Transverse colon (tissue), 4 donors: ENCODE results near the gene CTU1. TPM values are rescaled to one million over a fixed set of nuclear protein-coding genes. Genes with fewer than 3 reads are reported as not detected.
A peak's percentile ranks its signal among the peaks of the same experiment; 100 is the strongest.

Experiments used
- DNase-seq: peaks from one replicate; pipeline ENCODE4 v3.0.0-alpha.2; 2019
- H3K27ac ChIP-seq, 4 donors: fragments of 200-600 bp; sonication (generic); 2 replicates each; pipeline ENCODE4 v1.5.1; 2016 to 2018; ENCODE audit warnings: inconsistent platforms in 4 of 4
- H3K27me3 ChIP-seq: fragments of 200-600 bp; sonication (generic); 2 replicates; pipeline ENCODE4 v1.5.1; 2017; ENCODE audit warnings: inconsistent platforms
- H3K36me3 ChIP-seq, 4 donors: fragments of 200-600 bp; sonication (generic); 2 replicates each; pipeline ENCODE4 v1.5.1; 2017 to 2019; ENCODE audit warnings: inconsistent platforms in 4 of 4
- H3K4me1 ChIP-seq, 4 donors: fragments of 200-600 bp; sonication (generic); 2 replicates each; pipeline ENCODE4 v1.5.1; 2017 to 2020; ENCODE audit warnings: inconsistent platforms in 4 of 4
- H3K4me3 ChIP-seq, 4 donors: fragments of 200-600 bp; sonication (generic); 1 replicate in 1 of 4; 2 replicates in 3 of 4; pipeline versions ENCODE4 v1.5.1 to v1.6.1; 2017 to 2019; ENCODE audit warnings: inconsistent platforms in 4 of 4
- H3K9me3 ChIP-seq, 2 donors: fragments of 200-600 bp; sonication (generic); 2 replicates each; pipeline ENCODE4 v1.5.1; 2017 to 2019; ENCODE audit warnings: inconsistent platforms in 2 of 2
- EP300 ChIP-seq: sonication (generic); formaldehyde crosslinking; IDR thresholded peaks from one replicate; pipeline ENCODE4 v1.6.1; 2017; ENCODE audit warnings: antibody characterized with exemption, low read depth
- POLR2A ChIP-seq: fragments of 450-650 bp; IDR thresholded peaks from one replicate; pipeline ENCODE4 v1.6.1; 2016; ENCODE audit warnings: antibody characterized with exemption, mild to moderate bottlenecking, moderate library complexity
- POLR2AphosphoS5 ChIP-seq, 3 donors: sonication (generic); formaldehyde crosslinking; IDR thresholded peaks; one replicate each; pipeline ENCODE4 v1.6.1; 2016; ENCODE audit warnings: antibody characterized with exemption in 3 of 3
- WGBS, 2 donors: methylation state at CpG; one replicate each; pipeline ENCODE4 v1.1.5; 2018; ENCODE audit warnings: low coverage in 1 of 2; 5-methylcytosine and 5-hydroxymethylcytosine counted together
- in situ Hi-C, 4 donors: fragments of 200-750 bp; cut with MboI; loops; one replicate each; pipeline versions ENCODE4 v1.15.0 to v1.15.1; 2017; ENCODE audit warnings: low sequenced_read_pairs in 3 of 4, low pct_ligation_motif_present in 1 of 4, low pct_unique_long_range_greater_than_20kb in 1 of 4
- intact Hi-C: fragments of 100-400 bp; cut with DNase I; formaldehyde crosslinking; loops from one replicate; pipeline ENCODE4 v1.15.1; 2023; ENCODE audit warnings: low total_unique reads
- total RNA-seq, 4 donors: library from RNA; depleted of rRNA; stranded (reverse); fragments of >200 nt; gene quantifications; one replicate each; pipeline ENCODE4 v1.1.0, GENCODE V29; 2016
- TF ChIP-seq, protein P1 (sequence below), 5 experiments: fragments of 200-600 bp in 3 of 5; fragments of 450-650 bp in 2 of 5; sonication (generic) in 3 of 5; IDR thresholded peaks; 1 replicate in 2 of 5; 2 replicates in 3 of 5; pipeline ENCODE4 v1.5.1; 2016 to 2017; ENCODE audit warnings: antibody characterized with exemption in 5 of 5, inconsistent platforms in 3 of 5, mild to moderate bottlenecking in 2 of 5, moderate library complexity in 1 of 5

Gene CTU1
- total RNA-seq, 4 donors from 2014 or later, result 3.4 to 35.4 (median 7.3) TPM

DNA sequence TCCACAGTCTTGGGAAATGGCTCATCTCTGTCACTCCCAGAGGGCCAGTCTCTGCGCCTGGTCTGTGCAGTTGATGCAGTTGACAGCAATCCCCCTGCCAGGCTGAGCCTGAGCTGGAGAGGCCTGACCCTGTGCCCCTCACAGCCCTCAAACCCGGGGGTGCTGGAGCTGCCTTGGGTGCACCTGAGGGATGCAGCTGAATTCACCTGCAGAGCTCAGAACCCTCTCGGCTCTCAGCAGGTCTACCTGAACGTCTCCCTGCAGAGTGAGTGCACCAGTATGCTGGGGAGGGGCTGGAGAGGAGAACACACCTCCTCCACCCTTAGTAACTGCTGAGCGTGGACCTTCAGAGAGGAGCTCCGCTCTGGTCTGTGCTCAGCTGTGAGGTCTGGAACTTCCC lies 18.8 kb upstream of the CTU1 start:
- H3K4me3 ChIP-seq, result peak overlapping the region in 1 of 4 donors; percentile 12
- TF ChIP-seq POLR2A (no peak), POLR2AphosphoS5 (IDR thresholded peaks at IDR 0.05) (no peak), EP300 (no peak)
- TF ChIP-seq, protein P1, sequence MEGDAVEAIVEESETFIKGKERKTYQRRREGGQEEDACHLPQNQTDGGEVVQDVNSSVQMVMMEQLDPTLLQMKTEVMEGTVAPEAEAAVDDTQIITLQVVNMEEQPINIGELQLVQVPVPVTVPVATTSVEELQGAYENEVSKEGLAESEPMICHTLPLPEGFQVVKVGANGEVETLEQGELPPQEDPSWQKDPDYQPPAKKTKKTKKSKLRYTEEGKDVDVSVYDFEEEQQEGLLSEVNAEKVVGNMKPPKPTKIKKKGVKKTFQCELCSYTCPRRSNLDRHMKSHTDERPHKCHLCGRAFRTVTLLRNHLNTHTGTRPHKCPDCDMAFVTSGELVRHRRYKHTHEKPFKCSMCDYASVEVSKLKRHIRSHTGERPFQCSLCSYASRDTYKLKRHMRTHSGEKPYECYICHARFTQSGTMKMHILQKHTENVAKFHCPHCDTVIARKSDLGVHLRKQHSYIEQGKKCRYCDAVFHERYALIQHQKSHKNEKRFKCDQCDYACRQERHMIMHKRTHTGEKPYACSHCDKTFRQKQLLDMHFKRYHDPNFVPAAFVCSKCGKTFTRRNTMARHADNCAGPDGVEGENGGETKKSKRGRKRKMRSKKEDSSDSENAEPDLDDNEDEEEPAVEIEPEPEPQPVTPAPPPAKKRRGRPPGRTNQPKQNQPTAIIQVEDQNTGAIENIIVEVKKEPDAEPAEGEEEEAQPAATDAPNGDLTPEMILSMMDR (IDR thresholded peaks at IDR 0.05), result no peak
- 73% methylated on average over 6 of the region's 6 CpGs; no CpG with 5 or more reads in 1 of the 2 donors for WGBS, 2 donors
- peaks cover 0 to 11% (median 5%) of the 10 kb centered on the region in 4 donors for H3K4me1 ChIP-seq
- no peaks in the 10 kb centered on the region for H3K36me3 ChIP-seq
- in situ Hi-C loops, result no loop called here
- peaks cover 5% of the 10 kb centered on the region for H3K27me3 ChIP-seq
- peak overlapping the region in 3 of 4 donors; percentile 10 to 41 (median 20) for H3K27ac ChIP-seq
- no peaks in the 10 kb centered on the region for H3K9me3 ChIP-seq
- intact Hi-C loops, result no loop called here
- DNase-seq, result no peak

DNA sequence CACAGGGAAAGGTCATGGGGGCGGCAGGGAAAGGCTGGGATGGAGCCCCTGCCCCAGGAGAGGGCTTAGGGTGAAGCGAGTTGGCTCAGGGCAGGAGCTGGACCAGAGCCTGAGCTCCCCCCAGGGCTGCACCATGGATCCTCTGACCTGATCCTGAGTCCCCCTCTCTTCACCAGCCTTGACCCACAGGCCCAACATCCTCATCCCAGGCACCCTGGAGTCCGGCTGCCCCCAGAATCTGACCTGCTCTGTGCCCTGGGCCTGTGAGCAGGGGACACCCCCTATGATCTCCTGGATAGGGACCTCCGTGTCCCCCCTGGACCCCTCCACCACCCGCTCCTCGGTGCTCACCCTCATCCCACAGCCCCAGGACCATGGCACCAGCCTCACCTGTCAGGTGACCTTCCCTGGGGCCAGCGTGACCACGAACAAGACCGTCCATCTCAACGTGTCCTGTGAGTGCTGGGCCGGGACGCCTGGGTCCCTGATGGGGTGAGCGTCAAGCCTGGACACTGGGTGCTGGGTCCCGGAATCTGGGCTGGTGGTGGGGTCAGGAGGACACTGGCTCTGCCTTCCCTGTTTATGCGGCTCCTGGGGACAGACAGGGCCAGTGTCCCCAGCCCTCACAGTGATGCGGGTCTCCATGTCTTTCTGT lies 17.3 kb upstream of the CTU1 start:
- Histone ChIP-seq H3K27me3 (peaks cover 5% of the 10 kb centered on the region), H3K9me3 (no peaks in the 10 kb centered on the region), H3K4me1 (peaks cover 0 to 11% (median 5%) of the 10 kb centered on the region in 4 donors), H3K36me3 (no peaks in the 10 kb centered on the region), H3K27ac (peak overlapping the region; percentile 39 to 53 (median 44)), H3K4me3 (peak overlapping the region in 1 of 4 donors; percentile 2)
- TF ChIP-seq EP300 (no peak), POLR2AphosphoS5 (IDR thresholded peaks at IDR 0.05) (no peak), POLR2A (no peak)
- TF ChIP-seq, protein P1 (IDR thresholded peaks at IDR 0.05), result no peak
- WGBS, 2 donors, result 33 to 93% methylated on average over 1 to 14 of the region's 16 CpGs
- intact Hi-C loops (no loop called here), in situ Hi-C loops (no loop called here)
- no peak for DNase-seq

DNA sequence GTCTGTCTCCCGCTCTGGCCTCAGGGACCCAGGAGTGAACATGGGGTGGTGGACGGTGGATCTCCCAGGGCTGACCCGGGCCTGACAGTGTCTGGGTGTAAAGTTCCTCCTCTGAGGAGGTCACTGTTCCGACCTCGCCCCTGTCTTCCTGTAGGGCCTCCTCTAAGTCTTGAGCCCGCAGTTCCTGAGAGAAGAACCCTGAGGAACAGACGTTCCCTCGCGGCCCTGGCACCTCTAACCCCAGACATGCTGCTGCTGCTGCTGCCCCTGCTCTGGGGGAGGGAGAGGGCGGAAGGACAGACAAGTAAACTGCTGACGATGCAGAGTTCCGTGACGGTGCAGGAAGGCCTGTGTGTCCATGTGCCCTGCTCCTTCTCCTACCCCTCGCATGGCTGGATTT lies 16.5 kb upstream of the CTU1 start, which contains the start of gene SIGLEC9:
SIGLEC9 (plus strand) TSS at position 178 of the 400 bp plus-strand sequence; CDS start at position 247, 69 bp downstream.
- TF ChIP-seq, protein P1 (IDR thresholded peaks at IDR 0.05), result no peak
- TF ChIP-seq POLR2AphosphoS5 (IDR thresholded peaks at IDR 0.05) (peak in 1 of 3 donors; percentile 36), POLR2A (peak; percentile 44)
- in situ Hi-C loops (no loop called here), intact Hi-C loops (no loop called here)
- WGBS, 2 donors, result 72% methylated on average over 14 of the region's 14 CpGs; no CpG with 5 or more reads in 1 of the 2 donors
- peaks cover 5% of the 10 kb centered on the region for H3K27me3 ChIP-seq
- peak within 1 kb of the TSS; percentile 39 to 53 (median 46) for H3K27ac ChIP-seq
- DNase-seq, result peak; percentile 35
- H3K4me1 ChIP-seq, result peaks cover 0 to 11% (median 5%) of the 10 kb centered on the region in 4 donors
- H3K9me3 ChIP-seq, result no peaks in the 10 kb centered on the region
- H3K4me3 ChIP-seq, result peak within 1 kb of the TSS in 1 of 4 donors; percentile 2
- no peaks in the 10 kb centered on the region for H3K36me3 ChIP-seq

DNA sequence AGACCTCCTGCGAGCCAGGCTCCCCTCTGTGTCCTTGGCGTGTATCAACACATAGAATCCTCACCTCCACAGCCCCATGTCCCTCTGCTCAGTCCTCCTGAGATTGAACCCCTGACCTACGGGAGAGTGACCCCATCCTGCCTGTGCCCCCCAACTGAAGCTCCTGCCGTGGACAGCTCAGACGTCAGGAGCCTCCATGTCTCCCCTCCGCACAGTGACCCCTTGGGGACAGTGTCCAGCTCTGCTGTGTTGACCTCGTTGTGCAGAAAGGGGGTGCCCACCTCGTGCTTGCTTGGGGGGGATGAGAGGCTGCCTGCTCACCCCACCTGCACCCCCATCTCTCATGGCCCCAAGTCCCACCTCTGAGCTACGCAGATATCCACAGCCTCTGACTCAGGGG lies 16.0 kb upstream of the CTU1 start:
- Histone ChIP-seq H3K36me3 (no peaks in the 10 kb centered on the region), H3K9me3 (no peaks in the 10 kb centered on the region), H3K27ac (peak overlapping the region; percentile 14 to 53 (median 46)), H3K4me1 (peaks cover 0 to 9% (median 5%) of the 10 kb centered on the region in 4 donors), H3K27me3 (peaks cover 5% of the 10 kb centered on the region), H3K4me3 (no peak overlapping the region)
- 80 to 90% methylated on average over 2 to 9 of the region's 9 CpGs for WGBS, 2 donors
- in situ Hi-C loops, result no loop called here
- intact Hi-C loops, result no loop called here
- DNase-seq, result no peak
- TF ChIP-seq POLR2AphosphoS5 (IDR thresholded peaks at IDR 0.05), result no peak
- TF ChIP-seq, protein P1 (IDR thresholded peaks at IDR 0.05), result no peak
- no peak for TF ChIP-seq EP300
- TF ChIP-seq POLR2A, result no peak
